ENCODE measurements around the gene GBA3.

GBA3 gene

DNA sequence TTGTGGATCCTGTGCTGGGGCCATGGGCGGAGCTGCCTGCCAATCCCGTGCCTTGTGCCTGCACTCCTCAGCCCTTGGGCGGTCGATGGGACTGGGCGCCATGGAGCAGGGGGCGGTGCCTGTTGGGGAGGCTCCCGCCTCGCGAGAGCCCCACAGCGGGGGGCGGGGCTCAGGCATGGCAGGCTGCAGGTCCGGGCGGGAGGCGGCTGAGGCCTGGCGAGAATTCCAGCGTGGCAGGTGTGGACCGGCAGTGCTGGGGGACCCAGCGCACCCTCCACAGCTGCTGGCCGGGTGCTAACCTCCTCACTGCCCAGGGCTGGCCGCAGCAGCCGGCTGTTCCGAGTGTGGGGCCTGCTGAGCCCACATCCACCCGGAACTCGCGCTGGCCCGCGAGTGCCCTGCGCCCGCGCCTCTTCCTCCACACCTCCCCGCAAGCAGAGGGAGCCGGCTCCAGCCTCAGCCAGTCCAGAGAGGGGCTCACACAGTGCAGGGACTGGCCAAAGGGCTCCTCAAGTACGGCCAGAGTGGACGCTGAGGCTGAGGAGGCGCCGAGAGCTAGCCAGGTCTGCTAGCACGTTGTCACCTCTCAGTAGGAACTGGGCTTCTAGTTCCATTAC is 85.9 kb downstream of the GBA3 start:
- no peak for DNase-seq (ENCODE audit: low read depth in 4 of 4, low spot score in 1 of 4)

DNA sequence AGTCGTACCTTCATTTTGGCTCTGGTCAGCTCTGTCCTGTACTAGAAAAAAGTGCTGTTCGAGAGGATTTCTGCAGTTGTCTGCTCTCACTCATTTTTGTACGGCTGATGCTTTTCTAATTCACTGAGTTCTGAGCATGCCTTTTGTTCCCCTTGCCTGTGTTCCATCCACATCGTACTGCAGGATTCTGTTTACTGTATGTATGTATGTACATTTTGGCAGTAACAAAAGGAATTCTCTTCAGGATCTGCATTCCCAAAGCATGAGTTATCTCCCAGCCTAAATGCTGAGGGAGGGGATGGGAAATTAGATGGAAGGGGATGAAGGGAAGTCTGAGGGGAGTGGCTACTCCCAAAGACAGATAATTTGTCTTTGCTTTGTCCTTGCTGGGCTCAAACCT is 87.6 kb downstream of the GBA3 start:
- DNase-seq (ENCODE audit: low read depth in 4 of 4, low spot score in 1 of 4): no peak

DNA sequence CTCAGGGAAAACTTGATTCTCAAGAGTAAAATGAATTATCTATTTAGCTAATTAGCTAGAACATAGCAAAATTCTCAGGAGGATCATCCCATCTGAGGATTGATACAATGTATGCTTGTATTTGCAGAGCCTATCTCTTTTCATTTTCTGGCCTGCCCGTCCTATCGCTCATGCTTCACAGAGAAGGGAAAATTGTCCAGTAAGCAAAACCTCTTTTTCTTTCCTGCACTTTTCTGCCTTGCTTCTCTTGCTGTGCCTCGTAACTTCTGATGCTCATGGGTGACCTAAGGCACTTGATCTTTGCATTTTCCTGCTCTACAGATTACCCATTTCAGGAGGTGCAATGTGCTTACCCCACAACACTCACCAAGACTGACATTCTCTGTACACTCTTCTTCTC is 88.1 kb downstream of the GBA3 start:
- no peak for DNase-seq (ENCODE audit: low read depth in 4 of 4, low spot score in 1 of 4)

- DNase-seq (ENCODE audit: low read depth in 4 of 4, low spot score in 1 of 4): no peak
Measured at GRCh38 chr4:22787753-22788375, 95.1 kb downstream of the GBA3 start.

DNA sequence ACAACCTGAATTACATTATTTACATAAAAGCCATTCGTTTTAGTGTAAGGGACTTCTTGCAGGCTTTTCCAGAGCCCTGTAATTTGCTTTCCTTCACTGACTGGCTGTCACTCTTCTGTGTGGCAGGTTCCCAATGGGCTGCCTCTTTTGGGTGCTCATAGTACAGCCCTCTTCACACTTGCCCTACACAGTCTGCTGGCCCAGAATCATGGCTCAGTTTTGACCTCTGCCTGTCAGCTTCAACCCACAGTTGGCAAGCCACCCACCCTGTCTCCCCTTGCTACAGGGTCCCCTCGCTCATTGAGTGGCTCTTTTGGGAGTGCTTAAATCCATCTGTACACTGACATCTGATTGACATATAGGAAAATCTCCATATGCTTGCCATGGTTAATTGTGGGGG is 97.9 kb downstream of the GBA3 start:
- no peak for DNase-seq (ENCODE audit: low read depth in 4 of 4, low spot score in 1 of 4)

DNA sequence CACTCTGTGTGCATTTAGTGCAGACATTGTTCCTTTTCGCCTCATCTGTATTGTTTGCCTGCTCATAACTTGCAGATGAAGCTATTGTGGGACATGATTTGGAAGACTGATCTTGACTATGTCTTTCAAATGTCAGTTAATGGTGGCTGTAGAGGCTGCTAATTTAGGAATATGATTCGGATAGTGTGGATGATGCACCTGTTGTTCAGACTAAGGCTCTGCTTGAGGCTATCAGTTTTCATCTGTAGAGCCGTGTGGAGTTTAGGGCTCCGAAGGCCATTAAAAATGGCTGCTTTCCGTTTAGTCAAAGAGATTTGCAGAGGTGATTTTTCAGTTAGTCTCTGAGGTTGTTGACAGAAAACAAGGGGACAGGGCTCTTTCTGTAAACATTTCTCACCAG is 102.0 kb downstream of the GBA3 start:
- DNase-seq (ENCODE audit: low read depth in 4 of 4, low spot score in 1 of 4): no peak

- no peak for DNase-seq (ENCODE audit: low read depth in 4 of 4, low spot score in 1 of 4)
Measured at GRCh38 chr4:22801391-22801790, 108.7 kb downstream of the GBA3 start.

DNA sequence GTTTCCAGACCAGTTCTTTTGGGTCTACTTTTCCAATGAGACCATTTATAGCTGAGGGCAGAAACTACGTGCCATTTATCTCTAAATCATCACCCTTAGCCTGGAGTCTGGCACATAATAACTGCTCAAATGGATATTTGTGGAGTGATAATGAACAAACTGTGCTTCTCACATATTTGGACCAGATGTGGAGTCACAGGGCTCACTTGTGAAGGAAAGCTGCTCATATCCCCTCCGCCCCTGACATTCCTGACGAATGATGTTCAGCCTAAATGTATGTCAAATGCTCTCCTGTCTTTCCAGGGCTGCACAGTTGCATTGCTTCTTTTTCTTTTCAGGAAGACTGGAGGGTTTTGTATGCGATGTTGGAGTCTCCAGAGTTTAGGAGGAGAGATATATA is 110.1 kb downstream of the GBA3 start:
- DNase-seq (ENCODE audit: low read depth in 4 of 4, low spot score in 1 of 4): no peak

DNA sequence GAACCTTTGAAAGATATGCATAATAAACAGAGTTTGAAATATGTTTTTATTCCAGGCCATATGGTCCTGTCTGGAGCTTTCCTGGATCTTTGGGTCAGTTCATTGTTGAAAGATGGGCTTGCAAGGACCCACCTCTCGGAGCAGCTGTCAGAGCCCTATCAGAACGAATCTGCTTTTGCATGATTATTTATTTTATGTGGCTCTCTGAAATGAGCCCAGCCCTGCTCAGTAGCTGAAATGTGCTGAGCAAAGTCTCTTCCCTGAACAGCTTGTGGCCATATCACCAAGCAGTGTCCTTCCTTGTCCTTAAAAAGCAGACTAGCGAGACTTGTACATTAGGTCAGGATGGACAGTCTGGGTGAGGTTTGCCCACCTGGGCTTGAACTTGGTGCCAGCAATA is 110.8 kb downstream of the GBA3 start:
- DNase-seq (ENCODE audit: low read depth in 4 of 4, low spot score in 1 of 4): no peak

GRCh38 chr4:22814906-22815305 is 122.2 kb downstream of the GBA3 start:
- no peak for DNase-seq (ENCODE audit: low read depth in 4 of 4, low spot score in 1 of 4)

GRCh38 chr4:22824091-22824490 is 131.4 kb downstream of the GBA3 start:
- DNase-seq (ENCODE audit: low read depth in 4 of 4, low spot score in 1 of 4): no peak

DNA sequence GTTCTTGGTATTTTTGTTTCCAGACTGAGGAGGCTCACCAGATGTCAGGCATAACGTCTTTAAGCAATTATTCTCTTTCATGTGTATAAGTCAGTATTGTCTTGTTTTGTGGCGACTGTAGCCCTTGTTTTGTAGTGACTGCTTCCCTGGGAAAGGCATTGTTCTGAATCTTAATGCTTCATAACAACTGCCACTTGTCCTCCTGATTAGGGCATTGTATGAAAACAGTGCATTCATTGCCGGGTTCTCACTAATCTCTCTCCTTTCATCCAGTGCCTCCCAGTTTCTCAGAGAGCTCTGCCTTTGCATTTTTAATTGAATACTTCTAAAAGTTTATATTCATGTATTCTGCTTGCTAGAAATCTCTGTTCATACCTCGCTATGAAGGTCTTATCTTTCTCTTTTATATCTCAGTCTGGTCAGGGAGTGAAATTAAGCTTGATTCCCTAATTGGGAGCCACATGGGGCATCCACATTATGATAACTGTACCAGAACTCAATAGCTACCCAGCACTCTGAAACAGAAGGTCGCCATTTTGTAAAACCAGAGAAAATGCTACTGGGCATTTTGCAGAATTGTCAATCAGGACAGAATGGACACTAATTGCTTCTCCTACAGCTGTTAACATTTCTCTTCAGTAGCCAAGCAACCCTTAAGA is 149.8 kb downstream of the GBA3 start:
- no peak for DNase-seq (ENCODE audit: low read depth in 4 of 4, low spot score in 1 of 4)

DNA sequence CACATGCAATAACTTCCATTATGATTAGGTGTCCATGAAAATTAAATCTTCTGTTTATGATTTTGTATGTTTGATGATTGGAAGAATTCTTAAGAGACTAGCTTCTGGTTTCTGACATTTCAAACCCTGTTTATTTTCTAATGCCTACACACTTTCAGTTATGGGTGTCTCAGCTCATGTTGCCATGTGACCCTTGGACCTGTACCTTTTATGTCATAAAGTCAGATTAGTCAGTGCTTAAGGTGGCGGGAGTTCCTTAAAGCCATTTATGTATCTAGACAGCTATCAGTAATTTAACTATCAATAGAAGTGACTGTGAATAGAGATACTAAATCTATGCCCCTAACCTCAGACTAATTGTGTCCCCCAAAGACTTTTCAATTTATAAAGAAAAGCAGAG is 155.6 kb downstream of the GBA3 start:
- no peak for DNase-seq (ENCODE audit: low read depth in 4 of 4, low spot score in 1 of 4)

DNA sequence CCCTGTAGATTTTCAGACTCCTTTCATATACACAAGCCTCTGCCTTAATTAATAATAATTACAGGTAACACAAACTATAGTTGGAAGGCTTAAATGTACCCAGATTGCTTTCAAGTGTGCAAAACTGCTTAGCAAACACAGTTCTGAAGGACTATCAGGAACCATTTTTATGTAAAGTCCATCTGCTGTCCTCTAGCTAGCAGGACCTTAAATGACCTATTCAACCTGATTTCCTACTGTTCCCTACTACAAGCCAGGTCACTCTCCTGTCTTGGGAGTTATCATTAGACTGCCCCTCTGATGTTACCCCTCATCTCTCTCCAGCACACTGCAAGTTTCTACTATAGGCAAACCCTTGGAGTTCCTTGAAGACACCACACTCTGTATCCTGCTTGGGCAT is 157.3 kb downstream of the GBA3 start:
- no peak for DNase-seq (ENCODE audit: low read depth in 4 of 4, low spot score in 1 of 4)

DNA sequence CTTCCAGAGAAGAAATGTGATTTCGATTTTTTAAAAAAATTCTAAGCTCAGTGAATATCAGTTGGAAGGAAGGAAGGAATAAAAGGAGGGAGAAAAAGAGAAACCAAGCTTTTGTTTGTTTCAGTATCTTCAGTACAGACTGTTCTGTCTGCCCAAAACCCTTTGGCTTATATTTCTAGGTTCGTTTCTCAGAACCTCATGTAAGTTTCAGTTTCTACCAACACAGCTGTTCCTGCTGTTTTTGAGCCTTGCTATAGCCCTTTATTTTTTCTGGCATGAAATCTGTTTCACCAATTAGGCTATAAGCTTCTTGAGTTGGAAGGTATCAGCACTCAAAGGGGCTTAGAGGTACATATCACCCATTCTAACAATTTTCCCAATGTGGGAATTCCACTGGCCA is 157.9 kb downstream of the GBA3 start:
- no peak for DNase-seq (ENCODE audit: low read depth in 4 of 4, low spot score in 1 of 4)

- no peak for DNase-seq (ENCODE audit: low read depth in 4 of 4, low spot score in 1 of 4)
Measured at GRCh38 chr4:22857411-22857810, 164.7 kb downstream of the GBA3 start.

DNA sequence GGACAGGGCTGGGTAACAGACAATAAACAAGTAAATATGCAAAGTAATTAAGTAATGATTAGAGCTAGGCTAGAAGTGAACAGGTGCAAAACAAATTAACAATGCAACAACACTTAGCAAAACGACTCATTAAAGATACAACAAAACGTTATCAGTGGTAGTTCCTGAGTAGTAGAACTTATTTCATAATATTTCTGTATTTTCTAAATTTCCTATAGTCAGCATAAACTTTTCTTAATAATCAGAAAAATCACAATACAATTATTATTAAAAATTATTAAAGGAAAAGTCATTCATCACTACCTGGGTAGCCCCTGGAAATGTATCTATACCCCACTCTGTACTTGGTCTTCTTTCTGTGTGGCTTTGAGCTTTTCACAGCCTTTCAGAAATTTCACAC is 166.6 kb downstream of the GBA3 start:
- no peak for DNase-seq (ENCODE audit: low read depth in 4 of 4, low spot score in 1 of 4)

All from stimulated activated CD4-positive, alpha-beta T cell treated with anti-CD3 and anti-CD28 coated beads, Interleukin-1b, Interleukin-23, amount 100 ng/mL, for 24 hours (primary cell).